ENCODE data around the gene DKK2.
"Not testable (repeated sequence)": the region's sequence is repeated elsewhere in the genome, so short reads cannot be mapped to it uniquely, and the experiment has no call there.

GRCh38 chr4:106908049-106908448, 128.1 kb downstream of the DKK2 start:
- TF ChIP-seq CTCF (IDR thresholded peaks at IDR 0.05; ENCODE audit: insufficient read depth, low read length); POLR2AphosphoS5 (IDR thresholded peaks at IDR 0.05; ENCODE audit: low read depth); REST (IDR thresholded peaks at IDR 0.05; ENCODE audit: insufficient replicate concordance, low read depth): not testable (repeated sequence)
